ENCODE measurements around the gene ADCY4. TPM values are rescaled to one million over a fixed set of nuclear protein-coding genes. Genes with fewer than 3 reads are reported as not detected.

The ADCY4 gene
- polyA plus RNA-seq, 3 donors, result 0.69 to 11.9 (median 0.70) TPM

DNA sequence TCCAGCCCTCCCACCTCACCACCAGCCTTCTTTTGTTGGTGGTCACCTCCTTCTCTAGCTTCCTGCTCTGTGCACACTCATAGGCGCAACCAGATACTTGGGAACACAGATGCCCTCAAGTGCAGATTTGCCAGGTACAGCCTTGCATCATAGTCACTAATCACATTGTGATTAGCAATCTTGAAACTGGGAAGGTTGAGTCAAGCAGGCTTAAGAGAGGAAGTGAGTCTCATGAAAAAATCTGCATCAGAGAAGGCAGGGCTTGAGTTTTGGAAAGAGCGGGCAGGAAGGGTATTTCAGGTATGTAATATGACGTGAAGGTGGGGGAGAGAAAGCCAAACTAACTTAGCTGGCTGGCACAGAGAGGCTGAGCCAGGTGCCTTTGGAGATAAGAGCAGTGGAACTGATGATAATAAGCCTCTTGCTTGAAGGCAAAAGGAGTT is 60.7 kb downstream of the ADCY4 start:
- Histone ChIP-seq H3K4me3 (replicated peaks in 1 of 3; ENCODE audit: low read depth in 2 of 3, low read length in 3 of 3) (peak overlapping the region in 1 of 3 experiments; percentile 53), H4K20me1 (ENCODE audit: insufficient read depth, low read length) (no peaks in the 10 kb centered on the region), H3K79me2 (ENCODE audit: insufficient read depth, low read length) (peaks cover 66% of the 10 kb centered on the region), H3K4me1 (ENCODE audit: control insufficient read depth in 1 of 2, insufficient read depth in 2 of 2, low read length in 2 of 2) (peaks cover 82 to 86% of the 10 kb centered on the region in 2 donors), H3K9me3 (replicated peaks in 1 of 2; ENCODE audit: control insufficient read depth in 1 of 2, insufficient read depth in 1 of 2, low read length in 2 of 2) (no peaks in the 10 kb centered on the region), H3K27me3 (ENCODE audit: control insufficient read depth in 2 of 2, insufficient read depth in 2 of 2, low read length in 2 of 2) (no peaks in the 10 kb centered on the region), H3K36me3 (replicated peaks in 1 of 2; ENCODE audit: control insufficient read depth in 1 of 2, insufficient read depth in 2 of 2, low read length in 2 of 2) (peaks cover 9 to 11% of the 10 kb centered on the region in 2 donors), H3K27ac (ENCODE audit: low read depth in 1 of 2, low read length in 2 of 2) (peak overlapping the region; percentile 79 to 98), H3K9ac (ENCODE audit: insufficient read depth, low read length, poor library complexity, severe bottlenecking) (no peak overlapping the region), H3K4me2 (replicated peaks; ENCODE audit: extremely low read depth, low read length, poor library complexity, severe bottlenecking) (peak overlapping the region; percentile 56), H2AFZ (ENCODE audit: insufficient read depth, low read depth, low read length, poor library complexity, severe bottlenecking) (no peak overlapping the region)
- DNase-seq, result peak; percentile 76 to 93 (median 88)
- intact Hi-C loops (cut with micrococcal nuclease), result no loop called here
- 0% methylated on average over 2 of the region's 3 CpGs for WGBS (ENCODE audit: insufficient coverage)
- Mint-ChIP-seq H3K4me3 (peak overlapping the region in 1 of 2 donors; percentile 62), H3K4me1 (peaks cover 78% of the 10 kb centered on the region), H3K27me3 (ENCODE audit: low read depth in 3 of 3) (peaks cover 0 to 3% (median 0%) of the 10 kb centered on the region in 3 donors), H3K9me3 (peaks cover 0 to 4% (median 0%) of the 10 kb centered on the region in 7 donors), H3K27ac (peak overlapping the region; percentile 90 to 97 (median 95)), H3K36me3 (peaks cover 11 to 15% of the 10 kb centered on the region in 2 donors)
- TF ChIP-seq, protein P1, sequence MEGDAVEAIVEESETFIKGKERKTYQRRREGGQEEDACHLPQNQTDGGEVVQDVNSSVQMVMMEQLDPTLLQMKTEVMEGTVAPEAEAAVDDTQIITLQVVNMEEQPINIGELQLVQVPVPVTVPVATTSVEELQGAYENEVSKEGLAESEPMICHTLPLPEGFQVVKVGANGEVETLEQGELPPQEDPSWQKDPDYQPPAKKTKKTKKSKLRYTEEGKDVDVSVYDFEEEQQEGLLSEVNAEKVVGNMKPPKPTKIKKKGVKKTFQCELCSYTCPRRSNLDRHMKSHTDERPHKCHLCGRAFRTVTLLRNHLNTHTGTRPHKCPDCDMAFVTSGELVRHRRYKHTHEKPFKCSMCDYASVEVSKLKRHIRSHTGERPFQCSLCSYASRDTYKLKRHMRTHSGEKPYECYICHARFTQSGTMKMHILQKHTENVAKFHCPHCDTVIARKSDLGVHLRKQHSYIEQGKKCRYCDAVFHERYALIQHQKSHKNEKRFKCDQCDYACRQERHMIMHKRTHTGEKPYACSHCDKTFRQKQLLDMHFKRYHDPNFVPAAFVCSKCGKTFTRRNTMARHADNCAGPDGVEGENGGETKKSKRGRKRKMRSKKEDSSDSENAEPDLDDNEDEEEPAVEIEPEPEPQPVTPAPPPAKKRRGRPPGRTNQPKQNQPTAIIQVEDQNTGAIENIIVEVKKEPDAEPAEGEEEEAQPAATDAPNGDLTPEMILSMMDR (IDR thresholded peaks at IDR 0.05), result no peak

DNA sequence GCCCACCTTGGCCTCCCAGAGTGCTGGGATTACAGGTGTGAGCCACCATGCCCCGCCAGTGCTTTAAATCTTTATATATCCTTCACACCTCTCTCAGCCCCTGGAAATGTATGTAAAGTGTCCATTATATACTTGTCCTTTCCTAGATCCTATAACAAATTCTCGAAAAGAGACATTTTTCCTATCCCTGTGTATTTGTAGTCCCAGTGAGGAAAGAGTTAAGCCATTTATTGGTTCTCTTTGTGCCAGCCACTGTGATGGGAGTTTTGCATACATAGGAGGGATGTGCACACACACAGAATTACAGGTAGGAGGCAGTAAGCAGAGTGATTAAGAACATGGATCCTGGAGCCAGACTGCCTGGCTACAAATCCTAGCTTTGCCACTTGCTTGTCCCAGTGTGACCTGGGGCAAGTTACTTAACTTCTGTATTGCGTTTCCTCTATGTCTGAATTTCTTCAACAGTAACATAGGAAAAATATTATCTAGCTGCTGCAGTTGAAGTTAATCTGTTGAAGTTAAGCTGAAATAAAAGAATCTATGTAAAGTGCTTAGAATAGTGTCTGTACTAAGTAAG is 61.4 kb downstream of the ADCY4 start:
- Histone ChIP-seq H2AFZ (ENCODE audit: insufficient read depth, low read depth, low read length, poor library complexity, severe bottlenecking) (no peak overlapping the region), H3K4me1 (ENCODE audit: control insufficient read depth in 1 of 2, insufficient read depth in 2 of 2, low read length in 2 of 2) (peaks cover 76 to 80% of the 10 kb centered on the region in 2 donors), H4K20me1 (ENCODE audit: insufficient read depth, low read length) (no peaks in the 10 kb centered on the region), H3K4me2 (replicated peaks; ENCODE audit: extremely low read depth, low read length, poor library complexity, severe bottlenecking) (peak overlapping the region; percentile 56), H3K79me2 (ENCODE audit: insufficient read depth, low read length) (peaks cover 60% of the 10 kb centered on the region), H3K27me3 (ENCODE audit: control insufficient read depth in 2 of 2, insufficient read depth in 2 of 2, low read length in 2 of 2) (no peaks in the 10 kb centered on the region), H3K9me3 (replicated peaks in 1 of 2; ENCODE audit: control insufficient read depth in 1 of 2, insufficient read depth in 1 of 2, low read length in 2 of 2) (no peaks in the 10 kb centered on the region), H3K4me3 (replicated peaks in 1 of 3; ENCODE audit: low read depth in 2 of 3, low read length in 3 of 3) (peak overlapping the region in 1 of 3 experiments; percentile 53), H3K9ac (ENCODE audit: insufficient read depth, low read length, poor library complexity, severe bottlenecking) (no peak overlapping the region), H3K27ac (ENCODE audit: low read depth in 1 of 2, low read length in 2 of 2) (peak overlapping the region; percentile 79 to 98), H3K36me3 (replicated peaks in 1 of 2; ENCODE audit: control insufficient read depth in 1 of 2, insufficient read depth in 2 of 2, low read length in 2 of 2) (peaks cover 15 to 17% of the 10 kb centered on the region in 2 donors)
- H3K4me3 Mint-ChIP-seq, result peak overlapping the region in 1 of 2 donors; percentile 62
- peak overlapping the region; percentile 90 to 97 (median 95) for H3K27ac Mint-ChIP-seq
- no peaks in the 10 kb centered on the region for H3K27me3 Mint-ChIP-seq (ENCODE audit: low read depth in 3 of 3)
- intact Hi-C loops (cut with micrococcal nuclease), result no loop called here
- H3K9me3 Mint-ChIP-seq, result peaks cover 0 to 4% (median 0%) of the 10 kb centered on the region in 7 donors
- DNase-seq, result peak; percentile 18 to 59 (median 56)
- peaks cover 72% of the 10 kb centered on the region for H3K4me1 Mint-ChIP-seq
- WGBS (ENCODE audit: insufficient coverage), result no CpG with 5 or more reads among the region's 3 CpGs
- H3K36me3 Mint-ChIP-seq, result peaks cover 17 to 19% of the 10 kb centered on the region in 2 donors
- TF ChIP-seq, protein P1 (IDR thresholded peaks at IDR 0.05), result no peak

All from CD14-positive monocyte (primary cell).